ENCODE results near the gene PPRC1.

The PPRC1 gene

GRCh38 chr10:102191956-102192355 is 59.1 kb downstream of the PPRC1 start:
- DNase-seq, result no peak

- DNase-seq, result no peak
These were observed 62.5 kb downstream of the PPRC1 start for GRCh38 chr10:102195296-102195870.

- no peak for DNase-seq
These were observed 64.1 kb downstream of the PPRC1 start for GRCh38 chr10:102196893-102197292.

- no peak for DNase-seq
These were observed 65.2 kb downstream of the PPRC1 start for GRCh38 chr10:102198027-102198426.
